Myocyte (in vitro differentiated cells): Measurements from ENCODE around the gene SPATC1L. TPM values are rescaled to one million over a fixed set of nuclear protein-coding genes. Genes with fewer than 3 reads are reported as not detected.
"Not testable (repeated sequence)": the region's sequence is repeated elsewhere in the genome, so short reads cannot be mapped to it uniquely, and the experiment has no call there.

ENCODE experiments used
- DNase-seq: peaks from one replicate; pipeline ENCODE4 v3.0.0-alpha.2; 2012; ENCODE audit warnings: low read depth
- total RNA-seq: library from RNA; depleted of rRNA; stranded (reverse); fragments of >200 nt; gene quantifications from 2 replicates; pipeline ENCODE4 v1.2.3, GENCODE V29; 2014

SPATC1L gene
- total RNA-seq, 1 donor from 2014 or later: 16.8 TPM

DNA sequence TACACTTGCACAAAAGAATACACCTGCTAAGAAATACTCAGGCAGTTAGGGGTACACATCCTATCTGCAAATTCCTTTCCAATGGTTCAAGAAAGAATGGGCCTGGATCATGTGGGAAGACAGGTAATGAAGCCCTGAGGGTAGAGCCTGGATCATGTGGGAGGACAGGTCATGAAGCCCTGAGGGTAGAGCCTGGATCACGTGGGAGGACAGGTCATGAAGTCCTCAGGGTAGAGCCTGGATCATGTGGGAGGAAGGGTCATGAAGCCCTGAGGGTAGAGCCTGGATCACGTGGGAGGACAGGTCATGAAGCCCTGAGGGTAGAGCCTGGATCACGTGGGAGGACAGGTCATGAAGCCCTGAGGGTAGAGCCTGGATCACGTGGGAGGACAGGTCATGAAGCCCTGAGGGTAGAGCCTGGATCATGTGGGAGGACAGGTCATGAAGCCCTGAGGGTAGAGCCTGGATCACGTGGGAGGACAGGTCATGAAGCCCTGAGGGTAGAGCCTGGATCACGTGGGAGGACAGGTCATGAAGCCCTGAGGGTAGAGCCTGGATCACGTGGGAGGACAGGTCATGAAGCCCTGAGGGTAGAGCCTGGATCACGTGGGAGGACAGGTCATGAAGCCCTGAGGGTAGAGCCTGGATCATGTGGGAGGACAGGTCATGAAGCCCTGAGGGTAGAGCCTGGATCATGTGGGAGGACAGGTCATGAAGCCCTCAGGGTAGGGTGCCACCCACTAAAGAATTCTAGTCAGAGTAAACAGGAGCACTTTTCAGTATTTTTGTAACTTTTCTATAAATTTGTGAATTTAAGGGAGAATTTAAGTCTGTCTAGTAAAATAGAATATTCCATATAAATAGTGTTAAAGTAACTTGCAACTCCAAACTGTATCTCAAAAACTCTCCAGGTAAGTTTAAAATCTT, 16.9 kb upstream of the SPATC1L start:
- not testable (repeated sequence) for DNase-seq

DNA sequence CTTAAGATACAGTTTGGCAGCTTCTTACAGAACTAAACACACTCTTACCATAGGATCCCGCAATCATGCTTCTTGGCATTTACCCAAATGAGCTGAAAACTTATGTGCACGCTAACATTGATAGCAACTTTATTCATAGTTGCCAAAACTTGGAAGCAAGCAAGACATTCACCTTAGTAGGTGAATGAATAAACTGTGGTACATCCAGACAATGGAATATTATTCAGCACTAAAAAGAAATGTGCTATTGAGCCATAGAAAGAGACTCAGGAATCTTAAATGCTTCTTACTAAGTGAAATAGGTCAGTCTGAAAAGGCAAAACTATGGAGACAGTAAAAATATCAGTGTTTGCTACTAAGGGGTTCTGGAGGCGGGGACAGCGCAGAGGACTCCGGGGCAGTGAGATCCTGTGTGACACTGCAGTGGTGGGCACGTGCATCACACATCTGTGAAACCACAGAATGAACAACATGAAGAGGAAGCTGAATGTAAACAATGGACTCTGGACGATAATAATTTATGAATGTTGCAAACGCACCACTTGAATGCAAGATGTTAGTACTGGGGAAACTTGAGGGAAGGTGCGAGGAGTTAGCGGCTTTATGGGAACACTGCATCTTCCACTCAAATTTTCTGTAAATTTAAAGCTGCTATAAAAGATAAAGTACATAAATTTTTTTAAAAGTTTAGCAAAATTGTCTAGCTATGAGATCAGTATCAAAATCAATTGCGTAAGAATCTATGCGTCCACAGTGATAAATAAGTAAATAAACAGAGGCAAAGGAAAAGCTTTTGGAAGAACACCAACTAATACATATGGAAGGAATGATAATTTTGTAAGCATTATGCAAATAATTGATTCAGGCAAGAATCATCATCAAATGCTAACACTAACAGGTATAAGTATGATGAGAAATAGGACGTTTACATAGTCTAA, 15.4 kb upstream of the SPATC1L start:
- DNase-seq: no peak

DNA sequence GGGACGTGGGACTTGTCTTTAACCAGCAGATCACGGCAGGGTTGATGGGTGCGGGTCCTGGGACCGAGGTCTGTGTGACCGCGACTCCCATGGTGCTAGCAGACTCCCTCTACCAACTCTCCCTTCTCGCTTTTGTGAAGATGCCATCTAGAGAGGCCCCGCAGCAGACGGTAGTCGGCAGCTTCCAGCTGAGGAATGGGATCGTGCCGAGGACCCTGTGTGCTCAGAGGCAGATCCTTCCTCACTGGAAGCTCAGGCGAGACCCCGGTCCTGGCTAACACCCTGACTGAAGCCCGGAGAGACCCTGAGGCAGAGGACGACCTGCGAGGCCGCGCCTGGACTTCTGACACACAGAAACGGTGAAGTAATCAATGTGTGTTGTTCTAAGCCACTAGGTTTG, 12.5 kb upstream of the SPATC1L start:
- no peak for DNase-seq

DNA sequence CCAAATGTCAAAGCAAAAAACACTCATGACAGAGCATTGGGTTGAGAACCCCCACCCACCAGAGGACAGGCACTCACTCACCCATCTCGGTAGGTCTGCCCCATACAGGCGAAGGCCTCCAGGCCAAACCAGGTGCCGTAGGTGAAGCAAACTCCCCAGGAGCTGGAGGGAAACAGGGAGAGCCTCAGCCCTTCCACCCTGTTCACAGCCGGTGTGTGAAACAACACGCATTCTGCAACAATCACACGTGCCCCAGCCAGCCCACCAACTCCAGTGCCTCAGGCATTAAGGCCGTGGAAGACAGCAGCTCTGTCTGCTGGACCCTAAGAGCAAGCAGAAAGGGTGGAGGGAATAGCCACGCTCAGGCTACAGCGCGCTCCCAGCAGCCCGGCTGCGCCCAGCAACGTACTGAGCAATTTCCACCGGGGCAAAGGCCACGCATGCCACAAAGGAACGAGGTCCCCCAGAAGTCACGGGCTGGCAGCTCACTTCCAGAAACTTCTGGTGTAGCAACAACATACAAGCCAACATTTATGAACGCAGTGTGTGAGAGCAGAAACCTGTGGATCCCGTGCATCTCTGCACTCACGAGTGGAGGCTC, 11.4 kb upstream of the SPATC1L start:
- no peak for DNase-seq

DNA sequence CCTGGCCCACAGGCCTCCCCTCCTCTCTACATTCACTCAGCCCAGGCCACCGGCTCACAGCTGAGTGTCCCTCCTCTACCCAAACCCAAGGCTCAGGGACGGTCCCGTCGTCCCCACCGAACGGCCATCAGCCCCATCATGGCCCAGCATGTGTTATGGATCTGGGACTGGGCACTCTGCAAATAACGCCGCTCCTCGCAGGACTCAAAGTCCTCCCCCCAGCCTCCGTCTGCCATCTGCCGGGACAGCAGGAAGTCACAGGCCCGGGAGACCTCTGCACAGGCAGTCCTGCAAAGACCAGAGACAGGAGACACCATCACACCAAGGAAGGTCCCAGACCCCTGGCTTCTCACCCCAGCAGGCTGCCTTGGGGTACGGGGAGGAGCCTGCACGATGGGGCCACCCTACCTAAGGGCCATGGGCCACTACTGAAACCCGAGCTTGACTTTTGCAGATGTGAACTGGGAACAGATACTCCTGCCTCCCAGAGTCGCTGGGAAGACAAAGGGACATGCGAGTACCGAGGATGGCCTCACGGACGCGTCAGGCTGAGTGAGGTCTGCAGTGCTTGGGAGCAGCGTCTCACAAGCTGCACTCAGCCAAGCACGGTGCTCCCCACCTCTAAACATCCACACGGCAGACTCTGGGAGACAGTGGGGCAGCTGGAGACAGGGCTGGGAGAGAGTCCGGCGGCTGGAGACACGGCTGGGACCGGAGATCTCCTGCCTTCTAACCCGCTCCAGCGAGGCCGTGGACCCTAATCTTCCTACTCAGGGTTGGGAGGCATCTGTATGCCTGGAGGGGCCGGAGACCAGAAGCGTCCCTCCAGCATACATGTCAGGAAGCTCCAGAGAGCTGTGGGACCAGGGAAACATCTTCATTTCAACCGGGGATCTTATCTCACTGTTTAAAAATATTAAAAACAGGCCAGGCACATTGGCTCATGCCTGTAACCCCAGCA, 10.4 kb upstream of the SPATC1L start:
- no peak for DNase-seq

DNA sequence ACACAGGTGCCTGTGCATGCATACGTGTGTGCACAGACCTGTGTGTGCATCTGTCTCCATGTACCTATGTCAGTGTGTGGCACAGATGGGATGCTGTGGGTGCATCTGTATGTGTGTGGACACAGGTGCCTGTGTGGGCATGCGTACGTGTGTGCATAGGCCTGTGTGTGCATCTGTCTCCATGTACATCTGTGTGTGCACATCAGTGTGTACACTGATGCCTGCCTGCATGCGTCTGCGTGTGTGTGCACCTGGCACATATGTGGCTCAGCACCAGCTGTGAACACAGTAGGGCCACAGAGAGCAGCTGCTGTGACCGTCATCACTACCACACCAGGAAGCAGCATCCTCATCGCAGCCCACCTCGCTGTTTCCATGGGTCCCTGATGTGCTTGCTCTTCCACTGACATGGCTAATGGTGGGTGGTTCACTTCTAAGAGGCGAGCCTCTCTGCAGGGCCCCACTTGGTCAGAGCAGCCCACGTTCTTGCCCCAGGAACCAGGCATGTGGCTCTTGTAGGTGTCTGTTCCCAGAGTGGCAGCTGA, 9.6 kb upstream of the SPATC1L start:
- DNase-seq: no peak

DNA sequence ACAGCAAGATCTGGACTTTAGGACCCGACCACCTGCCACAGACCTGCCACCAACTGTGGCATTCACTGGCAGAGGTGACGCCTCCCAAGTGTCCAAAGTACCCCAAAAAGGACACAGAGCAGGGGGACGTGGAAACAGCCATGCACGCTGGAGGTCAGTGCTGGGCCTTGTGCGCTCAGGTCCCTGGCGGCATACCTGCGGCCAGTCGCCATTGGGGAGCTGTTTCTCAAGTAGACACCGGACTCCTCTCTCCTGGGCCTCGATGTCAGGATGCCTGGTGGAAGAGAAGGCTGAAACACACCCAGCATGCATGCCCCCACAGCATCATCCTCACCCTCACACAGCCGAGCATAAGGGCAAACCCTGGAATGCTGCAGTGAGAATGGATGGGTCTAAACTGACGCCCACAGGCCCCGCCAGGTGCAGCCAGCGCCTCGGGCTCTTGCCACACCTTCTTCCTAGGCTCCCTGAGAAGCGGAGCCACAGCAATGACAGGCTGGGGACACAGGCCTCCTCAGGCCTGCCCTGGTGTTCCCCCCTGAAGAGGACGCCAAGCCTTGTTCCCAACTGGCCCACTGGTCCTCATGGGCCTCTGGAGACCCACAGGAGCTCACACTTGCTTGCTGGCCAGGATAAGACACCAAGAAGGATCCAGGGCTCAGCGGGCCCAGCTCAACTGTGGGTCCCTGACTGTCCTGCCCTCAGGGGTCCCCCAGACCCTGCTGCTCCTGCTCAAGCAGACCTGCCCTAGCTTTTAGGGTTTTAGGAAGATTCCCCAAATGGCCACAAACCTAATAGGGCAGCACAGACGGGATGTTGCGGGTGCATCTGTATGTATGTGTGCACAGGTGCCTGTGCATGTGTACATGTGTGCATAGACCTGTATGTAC, 7.7 kb upstream of the SPATC1L start:
- no peak for DNase-seq

DNA sequence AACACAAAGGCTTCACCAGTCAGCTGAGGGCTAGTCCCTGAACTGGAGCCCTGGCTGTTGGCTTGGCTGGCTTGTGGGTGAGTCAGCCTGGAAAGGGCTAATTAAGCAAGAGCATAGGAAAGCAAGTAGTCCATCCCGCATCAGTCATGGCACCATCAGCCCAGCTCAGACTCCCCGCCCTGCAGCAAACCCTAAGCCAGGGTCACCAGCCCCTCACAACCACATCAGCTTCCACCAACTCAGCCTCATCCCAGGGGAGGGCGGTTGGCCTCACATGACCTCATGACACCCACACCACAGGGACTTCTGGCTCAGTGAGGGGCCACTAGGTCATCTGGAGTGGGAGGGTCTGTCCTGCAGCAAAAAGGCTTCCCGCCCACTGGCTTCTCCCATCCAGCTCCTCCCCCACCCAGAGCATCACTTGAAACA, 7.0 kb upstream of the SPATC1L start:
- DNase-seq: peak; percentile 73

DNA sequence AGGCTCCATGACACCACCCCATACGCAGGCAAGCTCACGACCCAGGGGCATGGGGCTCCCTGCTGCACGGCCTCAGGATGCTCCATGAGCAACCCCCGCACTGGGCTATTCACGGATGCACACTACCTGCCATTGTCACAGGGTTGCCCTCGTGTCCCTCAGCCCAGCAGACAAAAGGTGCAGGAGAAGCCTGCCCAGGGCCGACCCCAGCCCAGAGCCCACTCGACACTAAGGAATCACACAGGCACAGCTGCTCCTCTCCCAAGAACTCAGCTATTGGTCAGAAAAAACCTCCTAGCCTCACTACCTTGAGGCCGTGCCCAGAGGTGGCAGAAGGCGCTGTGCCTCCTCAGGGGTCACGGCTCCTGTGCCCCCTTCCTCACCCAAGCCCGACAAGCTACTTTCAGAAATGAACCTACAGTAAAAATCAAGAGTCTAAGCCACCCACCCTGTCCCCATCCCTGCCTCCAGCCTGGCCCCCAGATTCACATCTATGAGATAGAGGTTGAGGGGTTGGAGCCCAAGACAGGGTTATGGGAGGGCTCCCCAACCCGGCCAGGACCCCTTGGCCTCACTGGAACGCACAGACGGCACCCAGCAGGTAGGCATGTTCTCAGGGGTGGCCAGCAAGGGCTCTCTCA, 6.4 kb upstream of the SPATC1L start:
- no peak for DNase-seq

DNA sequence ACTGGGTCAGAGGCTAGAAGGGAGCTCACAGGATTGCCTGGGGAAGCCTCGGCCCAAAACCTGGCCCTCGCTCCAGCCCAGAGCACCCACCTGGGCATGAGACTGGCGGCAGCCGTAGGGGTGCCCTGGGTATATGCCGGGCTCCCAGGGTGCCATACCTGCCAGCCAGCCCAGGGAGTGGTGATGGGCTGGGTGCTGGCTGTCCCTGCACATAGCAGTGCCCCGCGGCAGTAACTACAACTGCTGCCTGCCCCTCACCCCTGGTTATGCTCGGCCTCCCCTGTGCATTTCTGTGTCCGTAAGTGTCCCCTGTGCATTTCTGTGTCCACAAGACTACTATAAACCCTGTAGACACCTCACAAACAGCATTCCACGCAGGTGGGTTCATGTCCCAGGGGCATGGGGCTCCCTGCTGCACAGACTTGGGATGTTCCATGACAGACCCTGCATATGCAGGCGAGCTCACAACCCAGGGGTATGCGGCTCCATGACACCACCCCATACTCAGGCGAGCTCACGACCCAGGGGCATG, 5.8 kb upstream of the SPATC1L start:
- no peak for DNase-seq

DNA sequence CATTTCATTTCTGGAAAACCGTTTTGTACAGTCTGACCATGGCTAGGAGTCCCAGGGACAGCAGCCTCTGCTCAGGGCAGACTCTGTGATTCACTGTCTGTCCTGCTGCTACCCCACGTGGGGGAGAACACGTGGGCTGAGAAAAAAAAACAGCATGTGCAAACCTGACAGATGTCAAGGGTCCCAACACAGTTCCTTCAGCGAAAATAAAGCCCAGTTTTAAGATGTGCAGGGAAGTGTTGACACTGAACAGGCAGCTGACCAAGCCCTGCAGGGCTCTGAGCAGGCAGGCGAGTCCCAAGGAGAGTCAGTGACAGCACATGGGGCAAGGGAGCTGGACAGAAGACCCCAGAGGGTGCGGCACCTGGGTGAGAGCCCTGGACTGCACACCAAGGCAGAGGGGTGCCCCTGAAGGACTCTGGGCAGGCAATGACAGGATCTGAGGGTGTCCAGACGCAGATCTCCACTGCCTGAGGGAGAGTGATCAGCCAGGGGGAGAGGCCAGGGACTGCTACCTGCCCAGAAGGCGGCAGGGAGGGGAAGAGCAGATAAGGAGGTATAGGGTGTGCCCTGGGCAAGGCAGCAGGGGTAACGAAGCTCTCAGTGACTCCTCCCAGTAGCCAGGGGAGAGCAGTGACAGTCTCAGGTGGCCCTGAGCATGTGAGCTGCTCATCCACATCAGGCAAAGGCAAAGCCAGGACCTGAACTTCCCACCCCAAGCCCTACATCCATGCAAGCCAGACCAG, 5.1 kb upstream of the SPATC1L start:
- peak; percentile 71 for DNase-seq

DNA sequence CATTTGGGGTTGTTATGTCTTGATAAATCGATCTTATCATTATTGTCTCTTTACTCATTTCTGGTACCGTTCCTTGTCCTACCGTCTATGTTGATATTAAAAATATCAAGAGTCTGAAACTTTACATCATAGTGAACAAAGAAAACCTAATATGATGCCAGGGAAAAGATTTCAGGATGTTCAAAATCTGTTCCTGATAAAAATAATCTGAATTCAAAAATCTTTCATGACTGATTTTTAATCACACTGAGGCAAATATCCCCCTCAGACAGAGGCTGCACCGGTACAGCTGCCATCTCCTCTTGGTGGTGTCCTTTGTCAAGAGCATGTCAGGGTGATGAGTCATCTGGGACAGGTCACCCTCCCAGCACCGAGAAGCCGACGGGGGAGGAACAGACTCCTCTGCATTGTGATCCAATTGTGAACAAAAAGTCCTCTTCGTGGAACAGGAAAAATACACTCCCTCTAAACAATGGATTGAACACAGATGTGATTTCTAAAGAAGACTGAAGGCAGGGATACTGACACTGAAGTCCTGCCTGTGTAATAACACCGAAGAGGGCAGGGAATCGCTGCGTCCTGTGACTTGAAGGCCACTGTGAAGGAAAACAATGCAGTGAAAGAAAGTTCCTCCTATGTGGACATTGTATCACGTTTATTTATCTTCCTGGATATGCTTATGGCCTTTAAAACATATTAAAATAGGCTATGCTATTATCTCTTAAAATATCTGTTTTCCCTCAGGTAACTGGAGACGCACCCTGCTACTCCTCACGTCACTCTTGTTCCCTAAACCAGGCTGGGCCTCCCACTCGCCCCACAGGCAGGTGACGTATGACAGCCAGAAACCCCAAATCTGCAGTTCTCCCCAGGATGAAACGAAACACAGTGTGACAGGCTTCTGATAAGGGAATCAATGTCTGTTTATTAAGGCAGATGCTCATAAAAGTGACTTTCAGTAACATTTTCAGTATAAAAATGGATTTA, 4.3 kb upstream of the SPATC1L start:
- peak; percentile 85 for DNase-seq

DNA sequence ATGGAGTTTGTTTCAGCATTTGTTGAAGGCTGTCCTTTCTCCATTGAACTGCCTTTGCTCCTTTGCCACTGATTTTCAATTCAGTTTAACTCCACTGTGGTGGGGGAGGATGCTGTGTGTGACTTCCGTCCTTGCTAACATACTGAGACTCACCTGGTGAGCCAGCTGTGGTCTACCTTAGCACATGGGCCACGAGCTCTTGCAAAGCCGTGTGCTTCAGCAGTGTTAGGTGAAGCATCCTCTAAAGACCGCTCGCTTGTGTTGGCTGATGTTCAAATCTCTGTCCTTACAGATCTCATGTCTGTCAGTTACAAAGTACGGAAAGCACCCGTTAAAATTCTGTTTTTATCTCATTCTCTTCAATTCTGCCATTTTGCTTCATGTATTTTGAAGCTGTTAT, 3.6 kb upstream of the SPATC1L start:
- DNase-seq: no peak

DNA sequence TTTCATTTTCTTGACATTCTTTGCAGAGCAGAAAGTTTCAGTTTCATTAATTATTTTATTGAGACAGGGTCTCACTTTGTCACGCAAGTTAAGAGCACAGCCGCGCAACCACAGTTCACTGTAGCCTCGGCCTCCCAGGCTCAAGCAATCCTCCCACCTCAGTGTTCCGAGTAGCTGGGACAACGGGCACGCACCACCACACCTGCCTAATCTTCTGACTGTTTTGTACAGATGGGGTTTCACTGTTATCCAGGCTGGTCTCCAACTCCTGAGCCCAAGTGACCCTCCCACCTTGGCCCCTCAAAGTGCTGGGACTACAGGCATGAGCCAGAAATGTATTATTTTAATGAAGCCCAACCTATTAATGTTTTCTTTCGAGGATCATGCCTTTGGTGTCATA, 3.0 kb upstream of the SPATC1L start:
- no peak for DNase-seq

DNA sequence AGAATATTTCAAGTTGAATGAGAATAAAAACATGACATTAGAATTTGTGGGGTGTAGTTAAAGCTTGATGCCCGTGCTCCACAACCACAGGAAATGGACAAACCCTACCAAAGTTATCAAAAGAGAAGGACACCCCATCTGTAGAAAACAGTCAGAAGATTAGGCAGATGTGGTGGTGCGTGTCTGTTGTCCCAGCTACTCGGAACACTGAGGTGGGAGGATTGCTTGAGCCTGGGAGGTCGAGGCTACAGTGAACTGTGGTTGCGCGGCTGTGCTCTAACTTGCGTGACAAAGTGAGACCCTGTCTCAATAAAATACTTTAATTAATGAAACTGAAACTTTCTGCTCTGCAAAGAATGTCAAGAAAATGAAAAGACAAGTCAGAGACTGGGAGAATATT, 1.5 kb upstream of the SPATC1L start:
- DNase-seq: no peak
